Measurements from ENCODE around the gene FGGY.

FGGY gene

GRCh38 chr1:59315529-59316463 is 18.9 kb downstream of the FGGY start:
- FAIRE-seq (no peak), DNase-seq (ENCODE audit: insufficient read length, low spot score) (no peak)
- no peak for TF ChIP-seq POLR2A (IDR thresholded peaks at IDR 0.05; ENCODE audit: low read depth, low read length)

GRCh38 chr1:59316497-59317128 is 19.7 kb downstream of the FGGY start:
- DNase-seq (ENCODE audit: insufficient read length, low spot score) (no peak), FAIRE-seq (no peak)
- TF ChIP-seq POLR2A (IDR thresholded peaks at IDR 0.05; ENCODE audit: low read depth, low read length), result no peak

GRCh38 chr1:59317343-59317742 is 20.4 kb downstream of the FGGY start:
- DNase-seq (ENCODE audit: insufficient read length, low spot score) (no peak), FAIRE-seq (no peak)
- no peak for TF ChIP-seq POLR2A (IDR thresholded peaks at IDR 0.05; ENCODE audit: low read depth, low read length)

GRCh38 chr1:59317780-59318179 is 20.9 kb downstream of the FGGY start:
- DNase-seq (ENCODE audit: insufficient read length, low spot score), result no peak

GRCh38 chr1:59318271-59318860 is 21.5 kb downstream of the FGGY start:
- DNase-seq (ENCODE audit: insufficient read length, low spot score) (no peak), FAIRE-seq (no peak)
- no peak for TF ChIP-seq POLR2A (IDR thresholded peaks at IDR 0.05; ENCODE audit: low read depth, low read length)

More at GRCh38 chr1:59317780-59318179, 20.9 kb downstream of the FGGY start:
- FAIRE-seq, result no peak
- TF ChIP-seq POLR2A (IDR thresholded peaks at IDR 0.05; ENCODE audit: low read depth, low read length), result no peak

- DNase-seq (ENCODE audit: insufficient read length, low spot score) (no peak), FAIRE-seq (no peak)
- no peak for TF ChIP-seq POLR2A (IDR thresholded peaks at IDR 0.05; ENCODE audit: low read depth, low read length)
Measured at GRCh38 chr1:59322394-59322793, 25.5 kb downstream of the FGGY start.

- DNase-seq (ENCODE audit: insufficient read length, low spot score) (no peak), FAIRE-seq (no peak)
- no peak for TF ChIP-seq POLR2A (IDR thresholded peaks at IDR 0.05; ENCODE audit: low read depth, low read length)
Measured at GRCh38 chr1:59322814-59323213, 25.9 kb downstream of the FGGY start.

GRCh38 chr1:59323879-59324278 is 27.0 kb downstream of the FGGY start:
- TF ChIP-seq POLR2A (IDR thresholded peaks at IDR 0.05; ENCODE audit: low read depth, low read length), result no peak
- DNase-seq (ENCODE audit: insufficient read length, low spot score) (peak; percentile 5), FAIRE-seq (no peak)

GRCh38 chr1:59328353-59328752 is 31.5 kb downstream of the FGGY start:
- DNase-seq (ENCODE audit: insufficient read length, low spot score), result no peak
- TF ChIP-seq POLR2A (IDR thresholded peaks at IDR 0.05; ENCODE audit: low read depth, low read length), result no peak
- no peak for FAIRE-seq

GRCh38 chr1:59329412-59330053 is 32.6 kb downstream of the FGGY start:
- no peak for FAIRE-seq
- TF ChIP-seq POLR2A (IDR thresholded peaks at IDR 0.05; ENCODE audit: low read depth, low read length), result no peak
- no peak for DNase-seq (ENCODE audit: insufficient read length, low spot score)

- no peak for TF ChIP-seq POLR2A (IDR thresholded peaks at IDR 0.05; ENCODE audit: low read depth, low read length)
Measured at GRCh38 chr1:59331686-59332620, 35.1 kb downstream of the FGGY start.

GRCh38 chr1:59332983-59333382 is 36.1 kb downstream of the FGGY start:
- TF ChIP-seq POLR2A (IDR thresholded peaks at IDR 0.05; ENCODE audit: low read depth, low read length), result no peak
- DNase-seq (ENCODE audit: insufficient read length, low spot score), result peak; percentile 8
- peak; percentile 90 for FAIRE-seq

More at GRCh38 chr1:59331686-59332620, 35.1 kb downstream of the FGGY start:
- FAIRE-seq (no peak), DNase-seq (ENCODE audit: insufficient read length, low spot score) (no peak)
